HG02970 (cell line): ENCODE measurements around the gene CARD18.

ENCODE experiments used
- ATAC-seq: cut with Tn5 transposase; IDR thresholded peaks from one replicate; pipeline ENCODE4 v1.9.1; 2021; ENCODE audit warnings: mild to moderate bottlenecking, moderate library complexity, moderate number of reproducible peaks; ENCODE audit not compliant: unreplicated experiment, low FRiP score

CARD18 gene, protein sequence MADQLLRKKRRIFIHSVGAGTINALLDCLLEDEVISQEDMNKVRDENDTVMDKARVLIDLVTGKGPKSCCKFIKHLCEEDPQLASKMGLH

DNA sequence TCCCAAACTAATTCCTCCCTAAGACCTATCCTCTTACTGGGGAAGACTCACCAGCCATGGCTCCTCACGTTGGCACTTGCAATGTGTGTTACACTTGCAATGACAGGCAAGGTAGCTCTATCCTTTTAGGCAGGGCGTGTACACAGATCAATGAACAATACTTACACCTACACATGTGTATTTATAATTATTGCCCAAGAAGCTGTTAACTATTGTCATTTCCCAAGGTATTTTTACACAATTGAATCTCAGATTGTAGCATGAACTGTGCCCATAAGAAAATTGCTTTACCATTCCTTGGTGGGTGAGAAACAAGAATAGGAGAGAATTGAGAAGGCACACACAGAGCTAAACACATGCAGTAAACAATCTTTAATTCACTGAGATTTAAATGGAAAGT is at the start of gene CARD18:
Gene CARD18, minus strand, starts transcription at position 101 of the 400 bp plus-strand sequence. Its CDS starts 43 bp downstream, at position 58.
- no peak for ATAC-seq

DNA sequence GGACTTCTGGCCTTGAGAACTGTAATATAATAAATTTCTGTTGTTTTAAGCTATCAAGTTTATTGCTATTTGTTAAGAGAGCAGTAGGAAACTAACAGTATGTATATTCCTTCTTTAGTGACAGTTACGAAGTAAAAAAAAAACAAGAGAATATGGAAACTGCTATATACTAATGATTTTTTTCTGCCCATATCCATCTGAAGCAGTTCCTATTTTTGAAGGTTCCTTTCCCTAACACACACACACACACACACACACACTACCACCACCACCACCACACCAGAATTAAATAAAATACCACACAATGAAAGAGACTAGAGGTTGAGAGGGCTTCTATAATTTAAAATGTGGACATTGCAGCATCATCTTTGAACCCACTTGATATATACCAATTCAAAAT is 44.4 kb upstream of the CARD18 start:
- ATAC-seq = no peak

DNA sequence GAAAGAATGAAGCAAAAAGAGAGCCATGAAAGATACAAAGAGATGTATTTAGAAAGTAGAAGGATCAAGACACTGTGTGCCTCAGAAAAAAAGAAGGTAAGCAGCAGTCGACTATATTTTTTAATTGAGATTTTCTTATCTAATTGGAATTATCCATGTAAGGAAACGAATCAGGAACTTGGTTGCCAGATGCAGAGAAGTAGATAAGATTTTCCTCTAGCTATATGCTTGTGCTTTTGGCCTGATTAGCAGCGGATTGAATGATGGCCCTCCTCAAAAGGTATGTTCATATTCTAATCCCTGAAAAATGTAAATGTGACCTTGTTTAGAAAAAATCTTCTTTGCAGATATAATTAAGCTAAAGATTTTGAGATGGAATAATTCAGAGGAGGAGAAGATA is 43.9 kb upstream of the CARD18 start:
- ATAC-seq = no peak

DNA sequence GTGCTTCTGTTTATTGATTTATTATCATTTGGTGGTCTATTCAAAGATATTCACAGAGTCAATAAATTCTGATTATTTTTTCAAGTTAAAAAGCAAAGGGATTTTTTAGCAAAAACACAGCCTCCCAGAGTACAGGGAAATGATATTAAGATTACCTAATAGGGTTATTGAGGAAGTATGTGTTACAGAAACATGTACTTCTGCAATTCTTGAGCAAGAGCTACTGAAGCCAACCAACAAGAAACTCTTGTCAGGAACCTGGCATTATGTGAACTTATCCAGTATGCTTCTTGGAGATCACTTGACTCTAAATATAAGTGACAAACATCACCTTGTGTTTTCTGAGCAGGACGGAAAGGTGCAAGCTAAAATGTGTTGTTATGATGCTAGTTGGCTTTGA is 42.0 kb upstream of the CARD18 start:
- no peak for ATAC-seq

DNA sequence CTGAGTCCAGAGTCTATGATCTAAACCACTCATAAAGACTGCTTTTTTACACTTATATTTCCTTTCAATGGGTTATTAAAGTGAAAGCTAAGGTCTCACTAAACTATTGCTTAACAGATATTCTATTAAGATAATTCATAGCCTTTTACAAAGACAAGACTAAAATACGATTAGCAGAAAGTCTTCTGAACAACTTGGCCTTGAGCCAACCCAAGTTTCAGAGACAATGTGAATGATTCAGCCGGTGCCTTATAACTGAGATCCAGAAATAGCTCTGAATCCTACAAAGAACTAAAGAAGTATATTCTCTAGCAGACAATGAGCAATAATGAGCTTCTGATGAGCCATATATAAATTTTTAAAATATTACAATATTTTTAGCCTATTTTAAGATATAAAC is 41.5 kb upstream of the CARD18 start:
- ATAC-seq = no peak

DNA sequence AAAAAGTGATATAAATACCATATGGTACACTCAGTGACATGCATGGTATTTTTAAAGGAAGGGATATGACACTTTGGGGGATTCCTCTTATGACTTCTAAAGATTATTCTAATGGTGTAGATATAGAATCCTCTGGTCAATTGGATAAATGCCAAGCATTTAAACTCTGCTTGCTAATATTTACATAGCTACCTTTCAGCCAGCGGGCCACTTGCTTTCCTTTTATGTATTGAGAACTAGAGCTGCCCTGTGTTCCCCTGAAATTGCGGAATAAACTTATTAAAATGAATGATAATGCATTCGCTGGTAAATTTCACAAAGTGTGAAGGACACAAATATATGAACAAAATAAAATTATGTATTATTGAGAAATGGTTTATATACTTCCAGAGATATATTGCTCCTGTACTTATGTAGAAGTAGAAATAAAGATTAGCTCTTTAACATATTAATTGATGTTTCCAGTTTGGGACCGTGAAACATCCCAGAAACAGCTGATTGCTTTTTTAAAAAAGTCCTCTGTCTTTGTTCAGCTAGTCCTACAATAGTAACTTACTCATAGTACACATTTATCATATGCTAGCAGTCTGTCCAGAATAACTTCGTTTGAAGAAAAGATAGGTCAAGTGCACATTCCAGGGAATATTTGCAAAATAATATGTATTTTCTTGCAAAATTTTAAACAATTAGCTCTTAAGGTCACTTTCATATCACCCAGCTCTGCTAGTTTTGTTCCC is 40.1 kb upstream of the CARD18 start:
- ATAC-seq = no peak

DNA sequence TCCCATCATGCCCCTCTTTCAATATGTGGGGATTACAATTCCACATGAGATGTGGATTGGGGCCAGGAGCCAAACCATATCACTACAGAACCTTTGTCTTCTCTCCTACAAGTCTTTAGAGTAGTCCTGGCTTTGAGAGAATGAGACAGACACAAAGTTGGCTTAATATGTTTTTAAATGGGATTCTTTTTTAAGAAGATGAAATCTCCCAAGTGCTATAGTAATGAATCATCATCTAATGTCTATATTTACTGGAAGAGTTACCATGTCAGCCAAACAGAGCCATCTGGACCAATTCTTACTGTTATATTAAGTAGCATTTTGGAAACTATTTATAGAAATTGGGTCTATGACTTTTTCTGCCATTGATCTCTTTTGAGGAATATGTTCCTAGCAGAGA is 38.1 kb upstream of the CARD18 start:
- no peak for ATAC-seq

DNA sequence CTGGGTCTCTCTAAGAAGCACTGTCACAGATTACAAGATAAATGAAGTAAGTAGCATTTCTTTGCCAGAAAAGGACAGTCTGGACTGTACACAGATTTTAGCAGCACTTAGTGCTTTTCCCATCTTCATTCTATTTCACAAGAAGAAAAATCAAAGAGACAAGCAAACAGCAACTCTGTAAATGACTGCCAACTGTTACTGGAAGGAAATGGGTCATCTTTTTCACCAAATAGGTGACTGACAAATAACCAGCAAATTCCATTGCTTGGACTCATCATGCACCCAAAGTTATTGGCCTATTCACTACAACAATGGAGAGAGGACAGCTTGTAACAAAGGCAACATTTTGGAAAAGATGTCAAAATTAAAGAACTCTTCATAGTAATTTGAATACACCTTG is 28.9 kb upstream of the CARD18 start:
- no peak for ATAC-seq

DNA sequence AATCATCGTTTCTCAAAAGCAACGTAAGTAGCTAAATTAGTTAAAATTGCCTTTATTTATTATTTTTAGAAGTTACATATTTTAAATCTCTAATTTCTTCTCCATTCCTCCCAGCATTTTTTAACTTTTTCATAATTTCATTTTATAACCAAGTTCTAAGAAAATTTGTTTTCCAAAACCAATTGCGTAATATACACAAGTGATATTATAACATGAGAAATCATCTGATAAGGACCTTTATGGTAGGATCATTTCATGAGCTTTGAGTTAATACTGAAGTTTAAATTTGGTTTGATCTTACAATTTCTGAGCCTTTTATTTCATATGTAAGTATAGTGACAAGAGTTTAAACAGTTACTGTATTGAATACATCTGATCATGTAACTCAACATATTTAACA is 27.7 kb upstream of the CARD18 start:
- no peak for ATAC-seq

DNA sequence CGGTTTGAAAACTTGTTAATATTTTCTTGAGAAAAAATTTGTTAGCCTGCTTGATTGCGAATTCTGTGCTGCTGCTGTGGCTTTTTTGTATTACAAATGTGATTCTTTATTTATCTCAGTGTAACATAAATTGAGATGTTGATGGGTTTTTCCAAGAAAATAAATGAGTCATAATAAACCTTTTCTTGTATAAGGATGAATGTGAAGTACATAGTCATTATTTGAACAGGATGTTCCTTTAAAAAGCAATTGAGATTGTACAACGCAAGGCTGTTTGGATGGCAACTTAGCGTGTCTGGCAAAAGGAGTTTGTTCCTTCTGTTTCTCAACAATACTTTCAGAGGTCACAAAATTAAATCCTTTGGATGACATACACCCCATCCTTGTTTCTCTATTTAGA is 24.6 kb upstream of the CARD18 start:
- ATAC-seq = no peak

DNA sequence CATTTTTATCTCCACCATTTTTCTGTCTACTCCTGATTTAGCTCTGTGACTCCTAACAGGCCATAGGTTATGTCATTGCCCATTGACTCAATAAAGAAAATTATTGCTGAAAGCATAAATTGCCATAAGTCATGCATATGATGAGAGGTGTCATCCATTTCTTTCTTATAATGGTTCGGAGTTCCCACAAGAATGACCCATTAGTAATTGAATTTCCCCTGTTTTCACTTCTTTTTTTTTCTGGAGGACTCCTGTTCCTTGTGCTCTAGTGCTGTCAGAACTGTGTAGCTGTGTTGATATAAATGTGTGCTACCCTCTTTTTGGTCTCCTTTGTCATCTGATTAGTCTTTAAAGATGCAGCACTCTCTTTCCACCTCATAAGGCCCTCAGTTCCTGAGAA is 22.9 kb upstream of the CARD18 start:
- no peak for ATAC-seq

DNA sequence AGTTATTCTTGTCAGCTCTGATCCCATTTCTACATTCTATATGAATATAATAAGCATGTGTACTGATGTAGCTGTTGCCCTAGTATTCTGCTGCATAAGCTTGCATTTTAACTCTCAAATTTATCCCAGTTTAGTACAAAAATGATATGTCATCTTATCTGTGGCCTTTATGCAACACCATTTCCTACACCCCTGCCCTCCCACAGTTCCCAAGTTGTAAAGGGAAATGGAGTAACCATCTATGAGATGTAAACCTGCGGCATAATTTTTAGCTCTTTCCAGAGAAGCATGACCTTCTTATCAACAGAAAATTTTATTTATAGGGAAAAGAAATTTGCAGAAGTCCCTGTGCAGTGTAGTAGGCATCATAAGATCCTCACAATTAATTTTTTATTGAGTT is 18.9 kb upstream of the CARD18 start:
- ATAC-seq = no peak

DNA sequence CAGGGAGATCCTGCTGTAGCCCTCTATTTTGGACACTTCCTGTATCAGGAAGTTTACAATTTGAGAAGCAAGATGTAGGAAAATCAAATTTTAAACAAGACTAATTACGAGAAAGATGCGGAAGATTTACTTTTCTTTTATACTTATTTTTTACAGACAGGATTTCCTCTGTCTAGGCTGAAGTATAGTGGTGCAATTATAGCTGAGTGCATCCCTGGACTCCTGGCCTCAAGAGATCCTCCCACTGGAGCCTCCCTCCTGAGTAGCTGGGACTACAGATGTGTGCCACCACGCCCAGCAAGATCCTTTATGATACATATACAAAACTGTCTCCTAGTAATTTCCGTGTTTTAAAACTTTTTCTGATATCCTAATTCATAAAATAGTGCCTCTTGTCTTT is 17.2 kb upstream of the CARD18 start:
- ATAC-seq = no peak

DNA sequence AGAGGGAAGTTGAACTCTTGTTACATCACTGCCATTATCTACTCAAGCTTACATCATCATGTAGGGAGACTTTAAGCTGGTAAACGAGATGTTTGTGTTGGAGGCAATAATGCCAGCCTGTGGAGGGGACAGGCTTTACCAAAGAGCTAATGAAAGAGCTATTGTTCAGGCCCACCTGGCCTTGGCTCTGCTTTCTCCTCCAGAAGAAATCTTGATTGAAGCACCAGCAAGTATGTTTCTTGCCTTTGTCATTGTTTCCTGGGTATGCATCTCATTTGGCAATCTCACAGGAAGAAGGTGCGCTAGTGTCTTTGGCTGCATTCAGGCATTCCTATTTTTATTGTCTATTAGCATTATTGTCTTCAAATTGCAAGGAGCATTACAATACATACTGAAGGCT is 16.7 kb upstream of the CARD18 start:
- ATAC-seq = no peak

DNA sequence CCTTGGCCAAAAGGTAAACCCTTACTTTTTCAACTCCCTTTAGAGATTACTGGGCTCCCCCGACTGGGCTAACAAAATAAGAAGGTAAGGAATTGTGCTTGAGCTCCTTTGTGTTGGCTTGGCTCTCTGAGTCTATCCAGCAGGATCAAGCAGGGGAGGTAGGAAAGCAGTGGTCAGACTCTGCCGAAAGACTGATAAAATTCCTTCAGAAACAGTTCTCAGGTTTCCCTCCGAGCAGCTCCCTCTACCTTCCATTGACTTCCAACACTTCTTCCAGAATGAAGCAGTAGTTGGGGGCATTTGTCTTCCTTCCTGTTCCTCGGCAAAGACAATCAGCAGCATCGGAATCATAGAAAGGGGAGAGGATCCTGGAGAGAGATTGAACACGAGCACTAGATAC is 16.1 kb upstream of the CARD18 start:
- no peak for ATAC-seq

DNA sequence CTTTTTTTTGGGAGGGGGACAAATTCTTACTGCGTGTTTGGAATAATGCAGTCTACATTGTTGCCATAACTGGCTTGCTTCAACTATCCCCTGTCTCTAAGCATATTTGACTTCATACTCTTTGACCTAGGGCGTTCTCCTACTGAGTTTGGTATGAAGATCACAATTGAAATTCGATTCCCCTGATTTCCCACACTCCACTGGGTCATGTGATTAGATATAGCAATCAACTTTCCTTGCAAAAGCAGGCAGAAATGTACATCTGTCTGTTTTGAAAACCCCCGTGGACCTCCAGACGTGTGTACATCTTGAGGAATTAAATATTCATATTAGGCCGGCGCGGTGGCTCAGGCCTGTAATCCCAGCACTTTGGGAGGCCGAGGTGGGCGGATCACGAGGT is 13.8 kb upstream of the CARD18 start:
- ATAC-seq = no peak

DNA sequence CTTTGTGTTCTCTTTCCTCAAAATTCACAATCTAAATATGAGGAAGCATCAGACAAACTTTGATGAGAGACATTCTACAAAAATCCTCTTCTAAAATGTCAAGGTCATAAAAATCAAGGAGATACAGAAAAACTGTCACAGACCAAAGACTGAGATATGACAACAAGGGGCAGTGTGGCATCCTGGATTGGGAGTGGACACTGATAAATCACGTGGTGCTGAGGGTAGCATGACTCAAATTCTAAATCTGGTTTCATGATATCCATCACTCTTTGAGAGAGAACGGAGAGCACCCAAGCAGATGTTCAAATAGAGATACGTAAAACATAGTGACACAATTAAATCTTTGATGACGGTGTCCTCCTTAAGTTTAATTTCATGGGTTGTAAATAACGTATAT is 13.0 kb upstream of the CARD18 start:
- no peak for ATAC-seq

DNA sequence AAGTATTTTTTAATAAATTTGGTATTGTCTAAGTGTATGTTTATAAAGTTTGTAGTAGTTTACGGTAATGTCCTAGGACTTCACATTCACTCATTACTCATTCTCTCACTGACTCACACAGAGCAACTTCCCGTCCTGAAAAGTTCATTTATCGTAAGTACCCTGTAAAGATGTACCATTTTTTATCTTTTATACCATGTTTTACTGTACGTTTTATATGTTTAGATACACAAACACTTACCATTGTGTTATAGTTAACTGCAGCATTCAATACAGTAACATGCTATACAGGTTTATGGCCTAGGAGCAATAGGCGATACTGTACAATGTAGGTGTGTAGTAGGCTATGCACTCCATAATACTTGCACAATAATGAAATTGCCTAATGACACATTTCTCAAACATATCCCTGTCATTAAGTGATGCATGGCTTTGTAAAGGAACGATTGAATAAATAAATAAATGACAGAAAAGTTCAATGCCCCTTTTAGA is 12.5 kb upstream of the CARD18 start:
- no peak for ATAC-seq

DNA sequence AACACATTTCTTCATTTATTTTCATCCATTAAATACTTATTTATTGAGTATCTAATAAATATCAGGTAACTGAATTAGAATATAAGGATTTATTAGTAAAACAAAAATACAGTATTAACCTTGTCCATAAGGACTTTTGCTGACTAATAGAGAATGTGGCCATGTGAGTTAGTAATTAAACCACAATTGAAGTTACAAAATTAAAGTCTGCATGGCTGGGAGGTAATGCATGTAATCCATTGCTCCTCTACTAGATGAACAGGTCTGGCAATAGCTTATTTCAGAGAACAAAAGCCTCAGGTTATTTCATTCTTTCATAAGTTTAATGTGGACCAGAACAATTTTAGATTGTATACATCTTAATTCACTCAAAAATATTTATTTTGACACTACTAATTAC is 9.9 kb upstream of the CARD18 start:
- no peak for ATAC-seq

DNA sequence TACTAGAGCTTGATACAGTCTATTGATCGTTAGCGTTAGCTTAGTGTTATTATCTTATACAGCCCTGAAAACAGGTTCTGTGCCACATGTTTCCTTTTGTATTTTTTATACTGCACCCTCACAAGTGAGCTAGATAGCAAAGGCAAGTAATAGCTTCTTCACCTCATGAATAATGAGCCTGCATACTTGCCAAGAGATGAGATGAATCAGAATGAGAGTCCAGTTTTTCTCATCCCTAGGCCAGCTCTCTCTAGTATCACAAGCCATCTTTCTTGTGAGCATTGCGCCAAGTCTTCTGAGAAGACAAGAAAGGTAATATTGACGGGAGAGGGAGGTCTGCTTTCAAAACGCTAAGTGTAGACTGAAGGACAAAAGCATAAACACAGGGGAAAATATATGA is 8.7 kb upstream of the CARD18 start:
- no peak for ATAC-seq

DNA sequence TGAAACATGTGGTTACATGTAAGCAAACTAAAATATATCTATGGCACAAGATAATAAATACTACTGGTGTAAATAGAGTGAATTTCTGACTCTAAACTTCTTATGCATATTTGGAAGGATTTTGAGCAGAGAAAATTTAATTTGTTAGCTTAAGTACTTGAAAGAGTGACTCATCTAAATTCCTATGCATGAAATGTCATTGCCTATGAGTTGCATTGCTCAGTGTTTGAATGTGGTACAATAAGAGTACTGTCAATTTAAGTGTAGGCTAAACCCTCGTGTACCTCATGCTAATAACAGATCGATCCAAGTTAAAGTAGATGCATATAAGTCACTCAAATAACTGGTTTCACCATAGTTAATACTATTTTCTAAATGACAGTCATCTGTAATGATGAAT is 5.3 kb upstream of the CARD18 start:
- ATAC-seq = no peak

DNA sequence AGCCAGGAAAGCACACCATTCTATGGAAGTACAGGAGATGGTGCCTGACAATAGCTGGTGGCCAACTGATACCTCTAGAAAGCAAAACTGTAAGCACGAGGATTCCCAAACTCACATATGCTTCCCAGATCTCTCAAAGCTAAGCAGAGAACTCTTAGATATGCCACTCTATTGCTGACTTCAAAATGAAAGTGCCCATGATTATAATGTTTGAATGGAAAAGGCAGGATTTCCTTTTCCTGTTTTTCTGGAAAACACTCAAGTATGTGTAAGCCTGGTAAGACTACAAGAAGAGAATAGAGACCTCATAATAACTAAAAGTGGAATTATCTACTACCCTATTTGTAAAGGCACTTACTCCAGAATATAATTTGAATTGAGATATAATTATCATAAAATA is 2.6 kb upstream of the CARD18 start:
- no peak for ATAC-seq

DNA sequence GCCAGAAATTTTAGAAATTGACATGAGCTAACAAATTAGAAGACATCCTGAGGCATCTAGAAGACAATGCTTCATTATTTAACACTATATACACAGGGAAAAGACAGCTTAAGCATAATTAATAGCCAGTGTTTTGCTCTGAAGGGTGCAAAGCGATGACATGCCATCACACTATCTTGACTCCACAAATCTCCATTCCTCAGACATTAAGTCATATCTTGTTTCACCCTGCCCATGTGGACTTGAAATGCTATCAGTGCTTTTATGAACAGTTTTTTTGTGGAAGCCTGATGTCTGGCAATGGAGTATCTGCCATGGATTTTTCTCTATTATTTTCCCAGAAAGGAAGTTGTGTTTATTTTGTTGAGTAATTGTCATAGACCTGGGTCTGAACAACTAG is 2.3 kb downstream of the CARD18 start:
- ATAC-seq = no peak
